Fibroblast of the aortic adventitia (primary cell): ENCODE results near the gene ARF3. TPM values are rescaled to one million over a fixed set of nuclear protein-coding genes. Genes with fewer than 3 reads are reported as not detected.
A peak's percentile ranks its signal among the peaks of the same experiment; 100 is the strongest.

Experiments used
- DNase-seq: peaks from one replicate; pipeline ENCODE4 v3.0.0-alpha.2; 2010; ENCODE audit warnings: low read depth
- H3K4me3 ChIP-seq: 2 replicates; pipeline ENCODE4 v1.5.1; 2011; ENCODE audit warnings: low read depth, mild to moderate bottlenecking, control low read depth, low read length, moderate library complexity
- total RNA-seq: library from RNA; depleted of rRNA; stranded (reverse); fragments of >200 nt; gene quantifications from 2 replicates; pipeline ENCODE4 v1.2.3, GENCODE V29; 2012; ENCODE audit warnings: low replicate concordance
- TF ChIP-seq, protein P1 (sequence below): IDR thresholded peaks from 2 replicates; pipeline ENCODE4 v1.5.1; 2011; ENCODE audit warnings: mild to moderate bottlenecking, low read length, control low read depth, inconsistent platforms; ENCODE audit not compliant: insufficient read depth

The ARF3 gene
- 39.7 and 65.3 TPM in 2 replicates for total RNA-seq

- TF ChIP-seq, protein P1, sequence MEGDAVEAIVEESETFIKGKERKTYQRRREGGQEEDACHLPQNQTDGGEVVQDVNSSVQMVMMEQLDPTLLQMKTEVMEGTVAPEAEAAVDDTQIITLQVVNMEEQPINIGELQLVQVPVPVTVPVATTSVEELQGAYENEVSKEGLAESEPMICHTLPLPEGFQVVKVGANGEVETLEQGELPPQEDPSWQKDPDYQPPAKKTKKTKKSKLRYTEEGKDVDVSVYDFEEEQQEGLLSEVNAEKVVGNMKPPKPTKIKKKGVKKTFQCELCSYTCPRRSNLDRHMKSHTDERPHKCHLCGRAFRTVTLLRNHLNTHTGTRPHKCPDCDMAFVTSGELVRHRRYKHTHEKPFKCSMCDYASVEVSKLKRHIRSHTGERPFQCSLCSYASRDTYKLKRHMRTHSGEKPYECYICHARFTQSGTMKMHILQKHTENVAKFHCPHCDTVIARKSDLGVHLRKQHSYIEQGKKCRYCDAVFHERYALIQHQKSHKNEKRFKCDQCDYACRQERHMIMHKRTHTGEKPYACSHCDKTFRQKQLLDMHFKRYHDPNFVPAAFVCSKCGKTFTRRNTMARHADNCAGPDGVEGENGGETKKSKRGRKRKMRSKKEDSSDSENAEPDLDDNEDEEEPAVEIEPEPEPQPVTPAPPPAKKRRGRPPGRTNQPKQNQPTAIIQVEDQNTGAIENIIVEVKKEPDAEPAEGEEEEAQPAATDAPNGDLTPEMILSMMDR: no peak
- peak; percentile 85 for DNase-seq
- peak within 1 kb of the TSS; percentile 97 for H3K4me3 ChIP-seq
Measured at GRCh38 chr12:48957141-48958048, at the start of gene ARF3. ARF3 (minus strand) TSS chr12:48957487; CDS start chr12:48941095, 16,392 bp downstream.

DNA sequence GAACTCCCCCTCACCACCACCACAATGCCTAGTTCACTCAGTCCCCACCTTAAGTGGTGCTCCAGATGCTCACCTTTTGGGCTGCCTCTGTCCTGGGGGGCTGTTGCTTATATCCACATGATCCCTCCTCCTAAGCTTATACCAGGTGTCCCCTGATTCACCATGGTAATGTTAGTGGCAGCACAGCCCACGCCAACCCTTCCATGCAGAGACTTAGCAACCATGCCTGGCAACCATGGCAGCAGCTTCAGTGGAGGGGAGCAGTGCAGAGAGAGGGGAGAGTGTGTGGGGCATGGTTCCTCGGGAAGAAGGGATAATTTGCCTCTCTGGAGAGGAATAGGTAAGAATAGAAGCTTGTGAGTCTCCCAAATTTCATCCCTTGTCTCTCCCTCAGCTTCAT lies 43.1 kb upstream of the ARF3 start:
- DNase-seq: no peak
- no peak overlapping the region for H3K4me3 ChIP-seq
- TF ChIP-seq, protein P1: no peak

GRCh38 chr12:48999371-49000131 lies 42.3 kb upstream of the ARF3 start, which contains the start of gene DDN:
DDN (minus strand) TSS chr12:48999375; CDS start chr12:48999287, 88 bp downstream.
- no peak for DNase-seq
- peak within 1 kb of the TSS; percentile 45 for H3K4me3 ChIP-seq
- TF ChIP-seq, protein P1: no peak

DNA sequence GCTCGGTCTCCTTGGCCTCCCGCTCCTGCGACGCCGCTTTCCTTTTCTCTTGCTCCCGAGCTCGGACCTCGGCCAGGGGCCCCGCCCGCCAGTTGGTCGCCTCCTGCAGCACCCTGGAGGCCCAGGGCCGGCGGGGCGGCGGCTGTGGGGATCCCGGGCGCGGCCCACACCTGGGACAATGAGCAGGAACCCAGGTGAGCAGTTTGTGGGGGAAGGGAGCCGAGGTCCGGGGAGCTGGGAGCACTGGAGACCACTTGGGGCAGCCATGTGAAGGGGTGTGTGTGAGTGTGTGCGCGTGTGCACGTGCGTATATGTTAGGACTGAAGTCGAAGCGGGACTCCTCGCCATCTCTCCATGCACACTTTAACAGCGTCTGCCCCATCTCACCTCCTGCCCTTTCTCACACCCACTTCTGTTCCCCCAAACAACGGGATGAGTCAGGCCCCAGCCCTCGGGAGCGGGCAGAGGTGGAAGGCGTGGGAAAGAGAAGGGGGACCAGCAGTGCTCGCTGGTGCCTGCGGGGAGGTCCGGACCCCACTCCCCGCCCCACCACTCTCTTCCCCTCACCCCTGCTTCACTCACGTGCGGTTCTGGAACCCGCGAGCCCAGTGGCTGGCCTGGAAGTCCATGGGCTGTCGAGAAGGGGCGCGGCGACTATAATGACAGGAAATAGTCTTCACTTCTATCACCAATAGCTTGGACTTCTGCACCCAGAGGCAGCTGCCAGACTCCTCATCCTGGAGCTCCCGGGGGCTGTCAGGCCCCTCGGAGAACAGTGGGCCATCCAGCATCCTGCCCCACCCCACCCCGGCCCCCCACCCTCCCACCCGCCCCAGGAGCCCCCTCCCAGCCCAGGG lies 41.4 kb upstream of the ARF3 start:
- peak overlapping the region; percentile 45 for H3K4me3 ChIP-seq
- TF ChIP-seq, protein P1: no peak
- DNase-seq: no peak

DNA sequence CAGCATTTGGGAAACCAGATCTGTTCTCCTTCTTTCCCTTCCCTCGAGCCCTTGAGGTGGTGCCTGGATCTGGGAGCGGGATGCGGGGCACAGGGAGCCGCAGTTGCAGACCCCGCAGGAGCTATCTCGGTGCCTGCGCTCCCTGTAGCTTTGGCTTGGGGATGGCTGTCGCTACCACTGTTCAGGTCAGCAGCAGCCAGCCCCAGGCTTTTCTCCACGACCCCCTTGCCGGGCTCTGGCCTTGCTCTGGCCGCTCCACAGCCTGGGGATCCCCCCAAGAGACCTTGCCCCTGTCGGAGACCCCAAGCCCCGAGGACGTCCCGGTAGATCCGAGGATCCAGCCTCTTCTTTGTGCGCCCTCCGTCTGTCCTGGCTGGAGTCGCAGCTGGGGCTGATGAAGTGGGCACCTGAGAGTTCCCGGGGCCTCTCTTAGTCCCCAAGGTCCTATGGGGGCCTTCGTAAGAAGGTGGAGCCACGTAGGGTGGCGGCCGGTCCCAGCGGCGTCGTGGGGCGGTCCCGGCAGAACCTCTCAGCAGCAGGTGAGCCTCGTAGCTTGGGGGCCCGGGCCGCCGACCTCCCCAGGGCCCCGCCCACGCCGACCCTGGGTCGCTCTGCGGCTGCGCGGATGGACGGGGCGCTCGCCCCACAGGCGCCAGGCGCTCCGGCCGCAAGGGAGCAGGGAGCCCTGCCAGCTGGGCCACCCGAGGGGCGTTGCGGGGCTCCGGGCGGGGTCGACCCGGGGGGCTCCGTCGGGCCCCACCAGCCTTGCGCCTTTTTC lies 40.6 kb upstream of the ARF3 start:
- H3K4me3 ChIP-seq: peak overlapping the region; percentile 45
- DNase-seq: no peak
- TF ChIP-seq, protein P1: no peak
